Spleen (tissue), 11 donors: Measurements from ENCODE around the gene BSN. TPM values are rescaled to one million over a fixed set of nuclear protein-coding genes. Genes with fewer than 3 reads are reported as not detected.

Experiments
- DNase-seq: peaks from one replicate; pipeline ENCODE4 v3.0.0-alpha.2; 2020
- H3K27ac ChIP-seq, 8 donors: fragments of 200-600 bp; sonication (generic) in 7 of 8; 1 replicate in 4 of 8; 2 replicates in 4 of 8; pipeline versions ENCODE4 v1.5.0 to v1.8.0; 2016 to 2021; ENCODE audit warnings: inconsistent platforms in 4 of 8, mild to moderate bottlenecking in 4 of 8, moderate library complexity in 1 of 8
- H3K27me3 ChIP-seq, 7 donors: fragments of 200-600 bp; sonication (generic) in 6 of 7; replicated peaks in 1 of 7; 1 replicate in 4 of 7; 2 replicates in 3 of 7; pipeline versions ENCODE4 v1.5.0 to v1.8.0; 2016 to 2021; ENCODE audit warnings: inconsistent platforms in 3 of 7, mild to moderate bottlenecking in 1 of 7
- H3K36me3 ChIP-seq, 6 donors: fragments of 200-600 bp; sonication (generic) in 5 of 6; 1 replicate in 4 of 6; 2 replicates in 2 of 6; pipeline versions ENCODE4 v1.5.0 to v1.8.0; 2016 to 2021; ENCODE audit warnings: inconsistent platforms in 2 of 6
- H3K4me1 ChIP-seq, 6 donors: fragments of 200-600 bp; sonication (generic) in 5 of 6; 1 replicate in 3 of 6; 2 replicates in 3 of 6; pipeline versions ENCODE4 v1.5.0 to v1.8.0; 2016 to 2021; ENCODE audit warnings: inconsistent platforms in 3 of 6
- H3K4me3 ChIP-seq, 8 donors: fragments of 200-600 bp; sonication (generic) in 7 of 8; 1 replicate in 4 of 8; 2 replicates in 4 of 8; pipeline versions ENCODE4 v1.5.0 to v1.8.0; 2016 to 2021; ENCODE audit warnings: inconsistent platforms in 4 of 8, mild to moderate bottlenecking in 4 of 8, moderate library complexity in 2 of 8
- H3K9me3 ChIP-seq, 8 donors: fragments of 200-600 bp; sonication (generic) in 7 of 8; 1 replicate in 4 of 8; 2 replicates in 4 of 8; pipeline versions ENCODE4 v1.5.0 to v1.8.0; 2016 to 2021; ENCODE audit warnings: inconsistent platforms in 4 of 8
- CTCF ChIP-seq, 11 experiments: fragments of 200-600 bp in 7 of 11; fragments of 450-650 bp in 4 of 11; sonication (generic) in 4 of 11; IDR thresholded peaks in 8 of 11; conservative IDR thresholded peaks in 3 of 11; 1 replicate in 7 of 11; 2 replicates in 4 of 11; pipeline versions ENCODE4 v1.4.0 to v1.8.0; 2016 to 2021; ENCODE audit warnings: antibody characterized with exemption in 11 of 11, inconsistent platforms in 4 of 11, mild to moderate bottlenecking in 1 of 11
- POLR2A ChIP-seq, 3 donors: fragments of 450-650 bp; IDR thresholded peaks; one replicate each; pipeline ENCODE4 v1.5.1; 2017; ENCODE audit warnings: antibody characterized with exemption in 3 of 3, mild to moderate bottlenecking in 1 of 3
- POLR2AphosphoS5 ChIP-seq, 3 donors: sonication (generic); formaldehyde crosslinking; IDR thresholded peaks; one replicate each; pipeline ENCODE4 v1.5.1; 2017; ENCODE audit warnings: antibody characterized with exemption in 3 of 3
- WGBS, 5 donors: extraction: QIAGEN DNeasy Blood & Tissue Kit in 3 of 5; methylation state at CpG; one replicate each; pipeline versions ENCODE4 v1.1.5 to v1.1.7; 2013 to 2018; 5-methylcytosine and 5-hydroxymethylcytosine counted together
- intact Hi-C: fragments of 100-400 bp; cut with DNase I; formaldehyde crosslinking; loops from one replicate; pipeline ENCODE4 v1.15.0; 2023; ENCODE audit warnings: low total_unique reads
- polyA plus RNA-seq, 3 donors: library from polyadenylated mRNA; stranded (reverse); fragments of 200-250 nt; gene quantifications; one replicate each; pipeline ENCODE4 v1.2.1, GENCODE V29; 2013
- total RNA-seq, 7 donors: library from RNA; depleted of rRNA in 3 of 7; stranded (reverse); fragments of >200 nt in 3 of 7; fragmentation: NEBNext Ultra II Directional in 4 of 7; extraction: Animal tissue kit (Norgen Biotek cat#: 25700) in 4 of 7; gene quantifications; one replicate each; pipeline versions ENCODE4 v1.1.0 to v1.2.1, GENCODE V29; 2016 to 2021
- donor health status: healthy with polysubstance abuse.
- donor health status: DM: no; HTN: no; CAD: no; lungs with moderate emphysema.
- donor health status: DM: no; HTN: no; CAD: no.
- donor health status: Bipolar disorder and iron deficiency.
- donor health status: healthy.
- donor health status: DM: no; HTN: no; CAD: no.
- donor health status: DM: yes; HTN: yes; CAD: no.

Gene BSN
- total and polyA plus RNA-seq, 10 donors = 0.02 to 1.1 (median 0.36) TPM

DNA sequence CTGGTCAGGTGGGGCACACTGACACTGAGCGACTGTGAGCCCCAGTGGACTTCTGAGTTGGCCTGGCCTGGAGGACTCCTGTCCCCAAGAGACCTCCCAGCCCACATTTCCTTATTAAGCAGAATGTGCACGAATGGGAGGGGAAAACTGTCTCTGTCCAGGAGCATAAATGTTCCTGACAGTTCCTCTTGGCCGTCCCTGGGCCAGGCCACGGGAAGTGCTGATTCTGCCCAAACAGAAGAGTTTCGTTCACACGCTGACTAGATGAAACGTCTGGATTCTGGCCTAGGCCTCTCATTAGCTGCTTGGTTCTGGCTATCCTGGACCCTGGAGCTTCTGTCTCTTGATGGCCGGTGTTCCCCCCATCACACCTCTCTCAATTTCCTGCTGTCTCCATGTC lies 90.4 kb downstream of the BSN start:
- peak; percentile 49 for DNase-seq
- Histone ChIP-seq H3K4me1 (no peaks in the 10 kb centered on the region), H3K27ac (no peak overlapping the region), H3K36me3 (no peaks in the 10 kb centered on the region), H3K4me3 (no peak overlapping the region), H3K9me3 (no peaks in the 10 kb centered on the region), H3K27me3 (no peaks in the 10 kb centered on the region)
- TF ChIP-seq POLR2AphosphoS5 (IDR thresholded peaks at IDR 0.05) (no peak), POLR2A (IDR thresholded peaks at IDR 0.05) (no peak), CTCF (IDR thresholded peaks at IDR 0.05 in 8 of 11, conservative IDR thresholded peaks at IDR 0.05 in 3 of 11) (no peak)
- intact Hi-C loops = no loop called here
- 72 to 82% (median 75%) methylated on average over 7 to 8 of the region's 8 CpGs for WGBS, 5 donors

DNA sequence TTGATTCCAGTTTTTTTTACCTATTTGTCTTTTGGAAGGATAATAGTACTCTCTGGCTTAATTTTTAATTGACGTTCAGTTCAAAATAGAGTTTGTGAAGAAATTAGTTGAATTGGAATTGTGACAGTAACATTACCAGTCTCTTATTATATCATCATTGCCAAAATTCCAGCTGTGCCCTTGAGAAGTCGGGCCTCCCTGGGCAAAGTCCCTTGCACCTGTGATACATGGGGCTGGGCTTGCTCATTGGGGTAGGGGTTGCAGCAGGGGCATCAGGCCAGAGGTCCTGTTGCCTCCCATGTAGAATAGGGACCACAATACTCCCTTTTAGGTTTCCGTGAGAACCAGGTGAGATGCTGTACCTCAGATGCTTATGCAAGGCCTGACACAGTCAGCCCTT lies 92.0 kb downstream of the BSN start:
- DNase-seq = no peak
- no peaks in the 10 kb centered on the region for H3K4me1 ChIP-seq
- WGBS, 5 donors = 83 to 95% (median 87%) methylated on average over 2 to 3 of the region's 3 CpGs
- intact Hi-C loops = no loop called here
- no peak overlapping the region for H3K4me3 ChIP-seq
- no peaks in the 10 kb centered on the region for H3K27me3 ChIP-seq
- no peak overlapping the region for H3K27ac ChIP-seq
- TF ChIP-seq POLR2AphosphoS5 (IDR thresholded peaks at IDR 0.05) (no peak), CTCF (IDR thresholded peaks at IDR 0.05 in 8 of 11, conservative IDR thresholded peaks at IDR 0.05 in 3 of 11) (no peak), POLR2A (IDR thresholded peaks at IDR 0.05) (no peak)
- no peaks in the 10 kb centered on the region for H3K9me3 ChIP-seq
- H3K36me3 ChIP-seq = no peaks in the 10 kb centered on the region

DNA sequence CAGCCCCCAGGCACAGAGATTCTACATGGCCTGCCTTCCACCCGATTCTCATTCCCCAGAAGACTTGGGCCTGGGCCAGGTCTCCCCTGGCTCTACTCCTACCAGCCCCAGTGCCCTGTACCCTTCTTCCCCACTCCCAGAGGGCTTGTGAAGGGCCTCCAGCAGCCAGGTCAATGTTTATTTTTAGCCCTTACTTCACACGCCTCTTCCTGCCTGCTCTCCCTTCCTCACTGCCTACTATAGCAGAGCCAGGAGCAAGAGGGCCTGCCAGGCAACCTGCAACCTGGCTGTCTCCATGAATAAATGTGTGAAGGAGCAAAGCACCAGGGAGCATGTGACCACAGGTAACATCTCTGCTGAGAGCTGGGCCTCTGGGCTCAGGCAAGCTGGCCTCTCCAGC lies 93.5 kb downstream of the BSN start:
- TF ChIP-seq POLR2A (IDR thresholded peaks at IDR 0.05) = no peak
- TF ChIP-seq CTCF (IDR thresholded peaks at IDR 0.05 in 8 of 11, conservative IDR thresholded peaks at IDR 0.05 in 3 of 11) = no peak
- TF ChIP-seq POLR2AphosphoS5 (IDR thresholded peaks at IDR 0.05) = no peak
- H3K9me3 ChIP-seq = no peaks in the 10 kb centered on the region
- no peaks in the 10 kb centered on the region for H3K4me1 ChIP-seq
- H3K36me3 ChIP-seq = no peaks in the 10 kb centered on the region
- 48 to 70% (median 52%) methylated on average over 2 of the region's 2 CpGs for WGBS, 5 donors
- intact Hi-C loops = no loop called here
- no peak overlapping the region for H3K4me3 ChIP-seq
- no peaks in the 10 kb centered on the region for H3K27me3 ChIP-seq
- H3K27ac ChIP-seq = no peak overlapping the region
- no peak for DNase-seq

- Histone ChIP-seq H3K36me3 (no peaks in the 10 kb centered on the region), H3K27me3 (no peaks in the 10 kb centered on the region), H3K4me1 (no peaks in the 10 kb centered on the region), H3K4me3 (no peak overlapping the region), H3K27ac (no peak overlapping the region), H3K9me3 (no peaks in the 10 kb centered on the region)
- WGBS, 5 donors = 65 to 84% (median 82%) methylated on average over 3 of the region's 3 CpGs
- DNase-seq = no peak
- TF ChIP-seq CTCF (IDR thresholded peaks at IDR 0.05 in 8 of 11, conservative IDR thresholded peaks at IDR 0.05 in 3 of 11) (no peak), POLR2A (IDR thresholded peaks at IDR 0.05) (no peak), POLR2AphosphoS5 (IDR thresholded peaks at IDR 0.05) (no peak)
- intact Hi-C loops = no loop called here
These were observed 94.2 kb downstream of the BSN start for GRCh38 chr3:49648354-49649019.
